HG02798 (cell line): ENCODE measurements around the gene PRXL2B.

Experiments used
- ATAC-seq: cut with Tn5 transposase; IDR thresholded peaks from one replicate; pipeline ENCODE4 v1.9.1; 2021; ENCODE audit warnings: mild to moderate bottlenecking; ENCODE audit not compliant: unreplicated experiment, poor library complexity

PRXL2B gene

DNA sequence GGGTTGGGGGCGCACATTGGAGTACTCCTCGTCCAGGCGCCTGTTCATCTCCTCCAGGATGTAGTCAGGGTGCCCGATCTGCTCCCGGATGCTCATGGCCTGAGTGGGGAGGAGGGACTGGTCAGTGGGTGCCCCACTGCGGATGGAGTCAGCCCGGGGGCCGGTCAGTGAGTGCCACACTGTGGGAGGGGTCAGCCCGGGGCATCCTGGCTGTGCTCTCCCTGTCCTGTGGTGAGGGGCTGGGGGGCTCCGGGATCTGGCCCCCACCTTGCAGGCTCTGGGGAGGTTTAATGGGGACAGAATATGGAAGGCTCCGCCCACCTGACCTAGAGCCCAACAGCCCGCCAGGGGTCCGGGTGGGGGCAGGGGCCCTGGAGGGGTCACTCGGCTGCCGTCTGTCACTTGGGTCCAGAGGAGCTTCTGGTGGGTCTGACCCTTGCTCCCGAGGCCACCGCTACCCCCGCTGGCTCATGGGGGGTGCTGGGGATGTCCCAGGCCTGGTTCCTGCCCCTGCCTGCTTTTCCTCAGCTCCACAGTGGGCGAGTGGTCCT, 8.8 kb downstream of the PRXL2B start:
- ATAC-seq = no peak

DNA sequence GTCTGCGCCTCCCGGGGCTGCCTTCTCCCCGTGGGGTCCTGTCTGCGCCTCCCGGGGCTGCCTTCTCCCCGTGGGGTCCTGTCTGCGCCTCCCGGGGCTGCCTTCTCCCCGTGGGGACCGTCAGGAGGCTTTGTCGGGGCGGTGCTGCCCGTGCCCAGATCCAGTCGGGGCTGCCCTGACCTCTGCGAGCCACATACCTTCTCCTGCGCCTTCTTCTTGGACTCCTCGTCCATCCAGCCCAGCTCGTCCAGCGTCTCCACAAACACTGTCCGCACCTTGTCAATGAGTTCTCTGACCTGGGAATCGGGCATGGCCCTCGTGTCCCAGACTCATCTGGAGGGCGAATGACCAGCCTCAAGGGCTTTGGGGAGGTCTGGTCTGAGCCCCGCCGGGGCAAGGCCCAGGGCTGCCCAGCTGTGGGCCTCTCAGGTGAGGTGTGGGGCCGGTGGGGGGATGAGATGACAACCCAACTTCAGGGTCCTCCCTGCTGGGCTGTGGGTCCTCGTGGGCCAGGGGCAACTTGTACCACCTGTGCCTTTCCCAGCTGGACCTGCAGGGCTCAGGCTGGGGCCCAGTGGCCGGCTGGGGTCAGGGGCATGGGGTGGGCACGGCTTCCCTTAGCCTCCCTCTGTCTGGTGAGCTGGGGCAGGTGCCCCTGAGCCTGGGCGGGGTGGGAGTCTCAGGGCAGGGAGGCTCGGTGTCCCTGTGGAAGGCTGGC, 9.4 kb downstream of the PRXL2B start:
- ATAC-seq = no peak

DNA sequence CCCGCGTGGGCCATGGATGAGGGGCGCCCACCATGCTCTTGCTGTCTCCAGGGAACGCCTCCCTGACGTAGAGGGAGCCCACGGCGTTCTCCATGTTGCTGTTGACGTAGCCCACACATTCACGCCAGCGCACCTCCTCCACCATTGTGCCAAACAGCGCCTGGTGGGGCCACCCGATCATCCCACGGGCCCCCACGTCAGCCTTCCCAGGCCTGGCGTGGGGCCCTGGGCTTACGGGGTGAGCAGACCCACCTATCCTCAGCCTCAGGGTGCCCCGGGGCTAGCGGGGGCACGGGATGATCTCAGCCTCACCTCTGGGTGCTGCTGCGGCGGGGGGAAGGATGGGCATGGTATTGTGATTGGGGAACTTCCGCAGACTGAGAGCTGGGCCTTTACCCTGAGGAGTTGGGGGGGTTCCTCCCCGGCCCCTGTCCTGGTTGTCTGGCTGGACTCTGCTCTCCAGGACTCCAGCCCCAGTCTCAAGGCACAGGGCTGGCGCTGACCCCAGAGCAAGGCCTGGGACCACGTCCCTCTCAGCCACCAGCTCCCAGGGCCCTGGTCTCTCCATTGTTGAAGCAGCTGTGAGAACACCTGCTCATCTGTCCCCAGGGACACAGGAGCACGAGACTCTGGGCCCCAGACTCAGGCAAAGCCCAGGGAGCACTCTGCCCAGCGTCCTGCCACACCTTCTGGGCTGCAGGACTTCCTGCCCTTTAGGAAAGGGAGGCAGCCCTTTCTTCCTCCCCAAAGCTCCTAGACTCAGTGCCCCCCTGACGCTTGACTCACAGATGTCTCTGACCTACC, 10.2 kb downstream of the PRXL2B start:
- no peak for ATAC-seq

DNA sequence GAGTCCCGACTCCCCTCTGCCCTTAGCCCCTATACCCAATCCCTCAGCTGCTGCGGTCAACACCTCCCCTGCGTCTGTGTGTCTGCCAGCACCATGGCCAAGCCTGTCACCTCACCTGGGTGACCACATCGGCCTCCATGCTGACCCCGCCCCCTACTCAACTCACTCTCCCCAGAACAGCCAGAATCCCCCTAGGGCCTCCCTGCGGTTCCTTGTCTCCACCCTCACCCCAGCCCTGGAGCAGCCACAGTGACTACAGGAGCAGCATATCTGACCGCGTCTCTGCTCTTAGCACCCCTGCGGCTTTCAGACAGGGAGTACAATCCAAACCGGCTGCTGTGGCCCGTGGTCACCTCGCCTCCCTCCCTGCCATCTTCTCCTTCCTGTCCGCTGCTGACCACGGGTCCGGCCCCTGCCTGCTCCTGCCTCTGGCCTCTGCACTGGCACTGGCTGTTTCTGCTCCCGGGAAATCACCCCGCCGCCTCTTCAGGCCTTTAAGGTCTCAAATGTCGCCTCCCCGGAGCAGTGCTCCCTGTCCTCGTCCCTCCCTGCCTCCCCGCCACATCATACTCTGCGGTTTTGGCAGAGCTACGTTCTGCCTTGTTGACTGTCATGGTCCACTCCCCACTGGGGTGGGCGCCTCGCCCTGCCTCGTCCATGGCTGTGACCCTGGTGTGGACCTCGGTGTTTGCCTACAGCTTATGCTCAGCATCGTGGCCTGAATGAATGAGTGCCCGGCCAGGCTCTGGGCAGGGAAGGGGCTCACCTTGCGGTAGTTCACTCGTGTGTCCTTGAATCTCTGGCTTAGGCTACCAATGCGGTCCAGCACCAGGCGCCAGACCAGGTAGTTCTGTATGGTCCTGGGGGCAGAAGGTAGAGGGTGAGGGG, 11.1 kb downstream of the PRXL2B start:
- no peak for ATAC-seq

DNA sequence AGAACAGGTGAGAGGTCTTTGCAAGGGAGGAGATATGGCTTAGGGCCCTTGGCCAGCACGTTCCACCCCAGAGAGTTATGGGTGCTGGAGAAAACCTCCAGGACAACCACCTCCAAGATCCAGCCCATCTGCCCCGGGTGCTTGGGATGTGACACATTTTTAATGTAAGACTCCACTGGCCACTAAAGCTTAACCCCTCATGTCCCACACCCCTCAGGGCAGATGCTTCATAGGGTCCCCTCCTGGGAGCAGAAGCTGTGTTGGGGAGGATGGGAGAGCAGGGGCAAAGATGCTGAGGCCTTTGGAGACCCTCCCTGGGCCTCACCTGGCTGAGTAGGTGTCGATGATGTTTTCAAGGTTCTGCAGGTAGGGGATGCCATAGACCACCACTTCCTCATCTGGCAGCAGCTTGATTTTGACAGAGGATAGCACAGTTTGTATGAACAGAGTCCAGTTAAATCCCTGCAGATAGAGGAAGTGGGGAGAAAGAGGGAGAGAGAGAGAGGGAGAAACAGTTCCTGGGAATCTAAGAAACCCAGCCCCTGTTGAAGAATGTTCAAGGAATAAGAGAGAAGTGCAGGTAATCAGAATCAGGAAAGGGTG, 11.9 kb downstream of the PRXL2B start:
- no peak for ATAC-seq

DNA sequence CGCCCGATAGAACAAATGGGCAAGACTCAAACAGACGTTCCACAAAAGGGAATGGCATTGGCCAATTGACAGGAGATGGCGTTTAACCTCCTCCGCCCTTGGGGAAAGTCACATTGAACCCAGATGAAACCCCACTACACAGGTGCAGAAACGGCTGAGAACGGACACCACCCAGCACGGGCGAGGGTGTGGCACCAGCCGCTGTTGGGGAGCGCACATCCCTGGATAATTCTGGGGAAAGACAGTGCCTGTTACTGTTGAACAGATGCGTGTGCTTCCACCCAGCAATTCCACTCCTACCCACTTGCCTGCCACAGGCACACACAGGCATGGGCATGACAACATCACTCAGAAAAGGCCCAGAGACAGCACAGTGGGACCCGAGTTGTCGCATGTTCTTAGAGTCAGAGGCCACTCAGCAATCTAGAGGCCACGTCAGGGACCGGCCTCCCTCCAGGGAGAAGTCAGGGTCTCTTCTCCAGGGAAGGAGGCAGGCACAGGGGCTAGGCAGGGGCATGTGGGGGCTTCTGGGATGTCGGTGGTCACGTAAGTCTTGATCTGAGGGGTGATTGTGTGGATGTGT, 15.2 kb downstream of the PRXL2B start:
- ATAC-seq = no peak

DNA sequence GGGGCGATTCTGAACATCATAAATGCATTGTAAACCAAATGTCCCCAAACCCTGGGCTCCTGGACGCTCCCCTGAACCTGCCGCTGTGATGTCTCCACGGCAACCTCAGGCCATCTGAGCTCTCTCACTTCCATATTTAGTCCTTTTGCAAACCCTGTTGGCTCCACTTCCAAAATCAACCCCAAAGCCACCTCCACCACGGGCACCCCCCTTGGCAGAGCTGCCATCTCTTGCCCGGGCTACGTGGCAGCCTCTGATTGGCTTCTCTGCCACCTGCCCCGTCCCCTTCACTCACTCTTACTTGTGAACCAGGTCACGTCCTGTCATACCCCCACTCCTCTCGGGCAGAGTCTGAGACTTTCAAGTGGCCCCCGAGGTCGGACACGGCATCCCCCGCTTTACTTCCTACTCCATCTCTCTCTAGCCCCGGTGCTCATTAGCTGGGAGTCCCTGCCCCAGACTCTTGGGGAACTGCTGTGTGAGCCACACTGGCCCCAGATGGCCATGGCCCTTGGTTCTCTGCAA, 15.8 kb downstream of the PRXL2B start:
- no peak for ATAC-seq

DNA sequence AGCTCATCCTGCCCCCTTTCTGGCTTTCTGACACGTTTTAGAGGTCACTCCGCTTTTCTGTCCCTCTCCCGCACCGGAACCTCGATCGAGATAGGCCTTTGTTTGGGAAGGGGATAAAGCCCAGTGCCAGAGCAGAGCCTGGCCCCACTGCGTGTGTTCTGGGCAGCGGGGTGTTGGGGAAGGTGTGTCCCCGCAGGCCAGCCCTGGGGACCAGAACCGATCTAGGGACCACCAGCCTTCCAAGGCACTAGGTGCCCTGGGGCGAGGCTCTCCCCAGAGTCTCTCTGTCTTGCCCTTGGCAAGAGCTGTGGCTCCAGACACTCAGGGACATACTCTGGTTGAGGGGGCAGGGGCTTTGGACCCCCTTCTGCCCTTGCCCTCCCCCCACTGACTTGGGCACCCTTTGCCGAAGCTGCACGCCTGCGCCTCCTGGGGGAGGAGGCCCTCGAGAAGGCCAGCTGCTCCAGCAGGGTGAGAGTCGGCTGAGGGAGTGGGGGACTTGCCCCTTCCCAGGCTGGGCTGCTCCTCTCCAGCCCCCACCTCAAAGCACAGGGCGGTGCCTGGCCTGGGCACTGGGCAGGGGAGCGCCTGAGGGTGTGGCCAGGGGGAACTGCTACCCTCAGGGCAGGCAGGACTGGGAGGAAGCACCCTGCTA, 16.4 kb downstream of the PRXL2B start:
- no peak for ATAC-seq

DNA sequence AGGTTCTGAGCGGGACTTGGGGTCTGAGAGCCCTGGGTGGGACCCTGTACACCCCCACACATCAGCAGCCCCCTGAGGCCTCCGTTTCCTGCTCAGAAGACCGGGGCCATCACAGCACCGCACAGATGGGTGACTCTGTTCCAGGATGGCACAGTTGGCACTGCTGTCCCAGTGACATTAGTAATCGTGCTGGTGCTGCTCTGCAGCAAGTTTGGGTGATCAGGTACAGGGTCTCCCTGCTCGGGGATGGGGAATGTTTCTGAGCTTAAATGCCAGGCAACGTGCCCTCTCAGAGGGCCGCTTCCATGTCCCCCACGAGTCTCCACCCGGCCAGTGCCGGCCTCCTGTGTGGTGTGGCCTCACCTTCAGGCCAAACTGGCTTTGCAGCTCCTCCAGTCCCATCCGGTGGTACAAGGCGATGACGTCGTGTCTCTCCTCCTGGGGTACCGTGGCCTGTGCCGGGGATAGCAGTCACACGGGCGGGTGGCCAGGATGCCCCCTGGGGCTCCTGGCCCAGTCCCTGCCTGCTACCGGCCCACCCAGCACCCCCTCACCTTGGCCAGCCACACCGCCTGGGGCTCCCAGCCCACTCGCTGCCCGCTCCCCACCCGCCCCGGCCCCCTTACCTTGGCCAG, 17.1 kb downstream of the PRXL2B start:
- no peak for ATAC-seq

DNA sequence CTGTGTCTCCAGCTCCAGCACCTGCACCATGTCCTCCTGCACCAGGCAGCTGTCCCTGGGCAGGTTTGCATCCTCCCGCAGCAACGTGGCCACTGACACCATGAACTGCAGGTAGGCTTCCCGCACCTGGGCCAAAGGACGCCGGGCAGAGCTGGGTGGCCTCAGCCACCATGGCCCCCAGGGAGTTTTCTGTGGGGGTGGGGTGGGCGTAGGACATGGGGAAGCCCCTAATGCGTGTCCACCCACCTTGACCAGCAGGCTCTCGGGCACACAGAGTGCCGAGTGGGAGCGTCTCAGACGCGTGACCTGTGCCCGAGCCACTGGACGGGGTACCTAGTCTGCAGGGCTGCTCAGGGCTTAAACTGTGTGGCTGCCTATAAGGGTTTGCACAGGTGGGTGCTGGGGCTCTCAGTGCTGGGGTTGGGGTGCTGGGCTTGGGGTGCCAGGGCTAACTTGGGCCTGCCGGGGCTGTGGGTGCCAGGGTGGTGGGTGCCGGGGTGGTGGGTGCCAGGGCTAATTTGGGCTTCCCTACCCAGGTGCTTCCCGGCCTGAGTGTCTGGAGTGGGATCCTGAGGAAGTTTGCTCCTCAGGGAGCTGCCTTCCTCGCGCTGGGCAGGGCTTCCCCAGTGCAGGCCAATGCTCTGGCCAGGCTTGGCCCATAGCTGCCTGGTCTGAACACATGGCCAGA, 17.7 kb downstream of the PRXL2B start:
- ATAC-seq = no peak

DNA sequence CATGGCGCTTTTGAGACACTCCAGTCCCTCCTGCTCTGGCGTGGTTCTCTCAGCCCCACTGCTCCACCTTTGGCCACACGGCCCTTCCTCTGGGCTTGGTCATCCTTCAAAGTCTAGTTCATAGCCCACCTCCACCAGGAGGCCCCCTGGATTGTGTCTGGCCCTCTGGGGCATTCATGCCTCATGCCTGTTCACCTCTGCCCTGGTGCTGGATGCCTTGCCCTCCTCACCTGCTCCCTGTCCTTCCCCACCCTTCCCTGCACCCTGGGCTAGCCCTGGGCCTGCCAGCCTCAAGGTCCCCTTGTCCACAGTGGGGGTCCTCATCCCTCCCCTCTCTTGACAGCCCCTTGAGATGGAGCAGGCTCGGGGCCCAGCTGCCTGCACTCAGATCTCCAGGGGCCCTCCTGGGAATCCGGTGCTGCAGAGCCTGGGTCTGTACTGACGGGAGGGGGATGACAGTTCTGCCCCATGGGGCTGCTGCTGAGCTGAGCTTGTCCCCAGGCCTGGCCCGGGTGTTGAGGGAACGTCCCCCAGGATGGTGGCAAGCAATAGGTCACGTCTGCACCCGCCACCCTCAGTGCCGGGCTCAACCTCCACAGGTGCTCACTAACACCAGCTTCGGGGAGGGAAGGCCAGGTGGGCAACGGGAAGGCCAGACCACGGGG, 18.4 kb downstream of the PRXL2B start:
- no peak for ATAC-seq

DNA sequence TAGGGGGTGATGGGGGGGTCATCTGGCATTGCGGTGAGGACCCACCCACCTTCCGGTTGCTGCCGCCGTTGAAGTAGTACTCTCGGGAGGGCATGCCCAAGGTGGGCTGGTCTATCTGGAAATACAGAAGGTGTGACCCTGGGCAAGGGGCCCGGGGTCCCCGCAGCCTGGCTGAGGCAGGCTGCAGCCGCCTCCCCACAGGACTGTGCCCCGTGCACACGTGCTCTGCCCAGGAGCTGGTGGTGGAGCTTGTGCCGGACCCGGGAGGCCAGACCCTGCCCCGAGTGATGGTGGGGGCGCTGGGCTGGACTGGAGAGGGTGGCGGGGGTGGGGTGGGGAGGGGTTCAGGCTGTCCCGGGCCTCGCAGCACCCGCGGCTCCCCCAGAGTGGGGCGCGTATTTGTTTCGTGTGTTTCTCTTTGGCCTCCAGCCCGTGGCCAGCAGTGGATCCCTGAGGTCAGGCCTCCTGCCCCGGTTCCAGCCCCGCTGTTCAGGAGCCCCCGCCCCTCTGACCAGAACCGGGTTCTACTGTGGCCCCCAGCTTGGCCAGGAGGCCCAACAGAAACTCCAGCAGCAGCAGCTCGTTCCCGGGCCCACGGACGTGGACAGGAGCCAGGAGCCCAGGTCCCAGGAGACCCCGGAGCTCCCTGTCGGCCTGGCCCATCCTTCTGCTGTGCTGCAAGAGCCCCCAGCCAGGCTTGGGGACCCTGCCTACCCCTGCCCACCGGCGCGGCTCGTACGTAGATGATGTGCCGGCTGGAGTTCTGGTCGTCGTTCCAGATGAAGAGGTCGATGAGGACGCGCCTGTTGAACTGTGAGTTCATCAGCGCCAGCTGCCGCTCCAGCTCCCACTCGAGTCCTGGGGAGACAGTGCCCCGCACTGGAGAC, 19.2 kb downstream of the PRXL2B start:
- no peak for ATAC-seq

DNA sequence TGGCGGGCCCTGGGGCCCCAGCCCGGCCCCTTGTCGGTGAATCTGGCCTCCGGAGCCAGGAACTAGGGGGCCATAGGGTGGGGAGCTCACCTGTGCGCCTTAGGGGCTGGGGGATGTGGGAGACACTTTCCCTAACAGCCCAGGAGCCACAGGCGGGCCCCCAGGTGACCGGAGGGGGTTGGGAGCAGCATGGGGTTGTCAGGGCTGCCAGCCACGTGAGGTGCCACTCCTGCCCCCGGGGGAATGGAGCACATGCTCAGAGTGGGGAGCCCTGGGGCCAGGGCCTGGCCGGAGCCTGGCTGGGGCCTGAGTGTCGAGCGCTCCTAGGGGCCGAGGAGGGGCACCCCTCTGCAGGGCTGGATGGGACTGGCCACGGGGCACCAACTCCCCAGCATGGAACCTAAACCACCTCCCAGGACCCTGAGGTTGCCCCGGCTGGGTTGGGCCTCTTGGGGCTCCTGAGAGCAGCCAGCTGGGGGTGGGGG, 19.9 kb downstream of the PRXL2B start:
- ATAC-seq = no peak

DNA sequence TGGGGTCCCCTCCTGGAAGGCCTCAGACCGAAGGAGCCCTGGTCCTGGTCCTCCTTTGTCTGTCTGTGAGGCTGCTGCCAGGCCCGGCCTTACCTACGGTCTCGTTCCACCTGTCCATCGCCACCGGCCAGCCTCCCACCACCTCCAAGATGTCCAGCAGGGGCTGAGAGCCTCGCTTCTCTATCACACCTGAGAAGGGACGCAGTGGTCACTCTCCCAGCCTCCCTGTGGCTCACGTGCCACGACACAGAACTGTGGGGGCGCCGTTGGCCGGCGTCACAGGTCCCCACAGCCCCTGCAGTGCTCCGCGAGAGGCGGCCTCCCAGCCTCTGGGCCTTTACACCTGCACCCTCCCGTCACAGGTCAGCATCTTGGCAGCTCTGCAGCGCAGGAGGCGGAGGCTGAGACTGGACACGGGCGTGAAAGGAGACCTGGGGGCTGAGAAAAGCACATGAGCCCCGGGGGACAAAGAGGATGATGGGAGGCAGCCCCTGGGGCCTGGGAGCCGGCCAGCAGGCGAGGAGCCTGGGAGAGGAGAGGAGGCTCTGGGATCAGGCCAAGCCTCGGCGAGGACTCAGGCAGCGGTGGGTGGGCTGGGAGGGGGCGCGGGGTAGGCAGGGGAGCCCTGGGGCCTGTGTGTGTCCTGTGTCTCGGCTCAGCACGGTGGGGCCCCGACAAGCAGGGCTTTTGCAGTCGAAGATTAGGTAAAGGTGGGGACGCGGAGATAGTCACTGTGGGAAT, 20.5 kb downstream of the PRXL2B start:
- ATAC-seq = no peak

DNA sequence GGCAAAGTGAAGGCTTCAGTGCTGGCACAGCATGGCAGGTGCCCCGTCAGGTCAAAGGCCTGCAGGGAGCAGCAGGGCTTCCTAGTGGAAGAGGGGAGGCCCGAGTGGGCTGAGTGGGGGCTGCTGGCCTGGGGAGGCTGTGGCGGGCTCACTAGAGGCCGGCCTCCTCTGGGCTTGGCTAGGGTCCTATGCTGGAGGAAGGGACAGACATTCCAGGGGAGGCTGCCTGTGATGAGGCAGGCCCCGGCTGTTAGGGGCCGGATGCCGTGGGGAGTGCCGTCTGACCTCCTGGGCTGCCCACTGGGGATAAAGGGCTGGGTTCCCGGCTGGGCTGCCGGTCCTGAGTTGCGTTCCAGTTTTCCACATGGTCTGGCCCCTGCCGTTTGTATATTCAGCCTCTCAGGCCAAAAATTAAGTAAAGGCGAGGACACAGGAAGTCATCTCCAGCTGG, 21.1 kb downstream of the PRXL2B start:
- ATAC-seq = no peak
